GM08714 (cell line): ENCODE results near the gene CILP2.

Experiments
- H3K4me3 ChIP-seq: fragments of 200-500 bp; sonication (Bioruptor generic); 2 replicates; pipeline ENCODE4 v1.5.1; 2014; ENCODE audit warnings: mild to moderate bottlenecking, low read length, inconsistent platforms
- ZNF274 ChIP-seq: IDR thresholded peaks from 2 replicates; pipeline ENCODE4 v1.6.1; 2012; ENCODE audit warnings: mild to moderate bottlenecking, low read depth, low read length

CILP2 gene

DNA sequence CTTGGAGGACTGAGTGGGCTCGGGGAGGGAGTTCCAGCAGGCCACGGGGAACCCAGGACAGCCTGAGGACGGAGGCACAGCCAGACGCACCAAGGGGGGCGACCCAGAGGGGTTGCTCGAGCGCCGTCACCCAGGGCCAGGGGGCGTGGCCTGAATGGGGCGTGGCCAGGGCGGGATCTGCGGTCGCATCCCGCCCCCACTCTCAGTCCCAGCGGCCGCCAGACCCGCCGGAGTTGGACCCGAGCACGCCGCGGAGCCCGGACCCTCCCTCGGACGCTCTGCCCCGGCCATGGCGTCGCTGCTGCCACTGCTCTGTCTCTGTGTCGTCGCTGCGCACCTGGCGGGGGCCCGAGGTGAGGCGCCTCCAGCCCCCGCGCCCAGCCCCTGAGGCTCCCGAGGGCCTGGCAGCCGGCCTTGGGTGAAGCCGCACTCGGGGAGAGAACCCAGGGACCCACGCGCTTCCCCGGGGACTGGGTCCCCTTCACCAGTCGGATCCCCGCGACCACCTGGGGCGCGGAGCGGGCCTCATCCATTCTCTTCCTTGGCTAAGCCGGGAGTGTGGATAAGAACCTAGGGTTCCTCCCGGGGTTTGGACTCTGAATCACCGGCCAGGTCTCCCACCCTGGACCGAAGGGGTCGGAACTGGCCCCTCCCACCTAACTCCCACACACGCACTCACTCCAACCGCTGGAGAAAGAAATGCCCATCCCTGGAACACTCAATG is at the start of gene CILP2:
CILP2 (plus strand) TSS at position 205 of the 724 bp plus-strand sequence; CDS start at position 290, 85 bp downstream.
- TF ChIP-seq ZNF274 = no peak
- no peak within 1 kb of the TSS for H3K4me3 ChIP-seq

- TF ChIP-seq ZNF274 = no peak
- no peak overlapping the region for H3K4me3 ChIP-seq
Measured at GRCh38 chr19:19488875-19489690, 49.0 kb upstream of the CILP2 start.

GRCh38 chr19:19489804-19490204 is 48.3 kb upstream of the CILP2 start:
- no peak for TF ChIP-seq ZNF274
- H3K4me3 ChIP-seq = no peak overlapping the region

DNA sequence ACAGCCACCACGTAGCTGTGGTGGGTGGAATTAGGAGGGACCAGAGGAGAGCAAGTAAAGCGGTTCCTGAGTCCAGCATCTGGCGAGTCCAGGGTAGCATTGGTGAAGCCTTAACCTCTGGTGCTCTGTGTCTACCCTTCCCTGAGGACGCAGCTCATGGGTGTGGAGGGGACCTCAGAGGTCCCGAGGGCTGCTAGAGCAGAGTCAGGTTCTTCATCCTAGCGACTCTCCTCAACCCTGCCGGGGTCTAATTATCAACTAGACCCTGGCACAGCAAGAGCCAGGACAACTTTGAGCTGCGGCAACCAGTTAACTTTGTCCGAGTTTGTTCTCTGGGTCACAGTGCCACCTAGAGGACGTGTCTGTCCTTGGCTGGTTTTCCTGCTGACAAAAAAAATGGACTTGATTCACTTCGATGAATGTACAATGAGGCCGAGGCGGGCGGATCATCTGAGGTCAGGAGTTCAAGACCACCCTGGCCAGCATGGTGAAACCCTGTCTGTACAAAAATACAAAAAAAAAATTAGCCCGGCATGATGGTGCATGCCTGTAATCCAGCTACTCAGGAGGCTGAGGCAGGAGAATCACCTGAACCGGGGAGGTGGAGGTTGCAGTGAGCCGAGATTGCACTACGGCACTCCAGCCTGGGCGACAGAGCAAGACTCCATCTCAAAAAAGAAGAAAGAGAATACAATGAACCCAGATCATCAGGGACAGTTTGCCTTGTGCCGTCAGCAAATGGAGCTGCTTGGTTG is 47.7 kb upstream of the CILP2 start:
- TF ChIP-seq ZNF274 = no peak
- no peak overlapping the region for H3K4me3 ChIP-seq

GRCh38 chr19:19491321-19492025 is 46.6 kb upstream of the CILP2 start:
- H3K4me3 ChIP-seq = no peak overlapping the region
- TF ChIP-seq ZNF274 = no peak

GRCh38 chr19:19492026-19492610 is 45.9 kb upstream of the CILP2 start:
- TF ChIP-seq ZNF274 = no peak
- H3K4me3 ChIP-seq = no peak overlapping the region

DNA sequence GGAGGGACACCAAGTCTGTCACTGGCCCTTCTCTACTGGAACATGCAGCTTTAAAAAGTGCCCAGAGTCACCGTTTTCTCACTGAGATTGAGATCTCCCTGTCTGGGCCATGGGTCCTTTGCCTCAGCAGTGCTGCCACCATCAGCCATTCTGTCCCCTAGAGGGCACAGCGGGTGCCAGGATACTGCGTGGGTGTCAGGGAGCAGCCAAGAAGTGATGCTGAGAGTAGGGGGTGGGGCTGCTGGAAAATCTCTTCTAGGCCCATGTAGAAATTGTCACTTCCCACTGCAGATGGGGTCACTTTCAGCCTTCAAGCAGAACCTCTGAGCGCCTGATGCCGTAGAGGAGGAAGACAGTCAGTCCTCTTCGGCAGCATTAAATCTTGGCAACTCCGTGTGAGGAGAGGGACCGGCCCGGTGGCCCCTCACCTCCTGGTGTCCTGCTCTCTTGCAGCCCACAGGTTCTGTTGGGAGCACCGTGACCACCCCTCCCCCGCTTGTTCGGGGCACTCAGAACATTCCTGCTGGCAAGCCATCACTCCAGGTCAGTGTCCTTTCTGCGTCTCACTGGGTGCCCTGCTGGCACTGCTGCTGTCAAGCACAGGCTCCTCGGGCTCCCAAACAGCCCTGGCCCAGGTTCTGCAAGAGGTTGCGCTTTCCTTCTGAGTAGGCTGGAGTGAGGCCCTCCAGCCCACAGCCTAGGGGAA is 44.1 kb upstream of the CILP2 start:
- TF ChIP-seq ZNF274 = no peak
- no peak overlapping the region for H3K4me3 ChIP-seq

DNA sequence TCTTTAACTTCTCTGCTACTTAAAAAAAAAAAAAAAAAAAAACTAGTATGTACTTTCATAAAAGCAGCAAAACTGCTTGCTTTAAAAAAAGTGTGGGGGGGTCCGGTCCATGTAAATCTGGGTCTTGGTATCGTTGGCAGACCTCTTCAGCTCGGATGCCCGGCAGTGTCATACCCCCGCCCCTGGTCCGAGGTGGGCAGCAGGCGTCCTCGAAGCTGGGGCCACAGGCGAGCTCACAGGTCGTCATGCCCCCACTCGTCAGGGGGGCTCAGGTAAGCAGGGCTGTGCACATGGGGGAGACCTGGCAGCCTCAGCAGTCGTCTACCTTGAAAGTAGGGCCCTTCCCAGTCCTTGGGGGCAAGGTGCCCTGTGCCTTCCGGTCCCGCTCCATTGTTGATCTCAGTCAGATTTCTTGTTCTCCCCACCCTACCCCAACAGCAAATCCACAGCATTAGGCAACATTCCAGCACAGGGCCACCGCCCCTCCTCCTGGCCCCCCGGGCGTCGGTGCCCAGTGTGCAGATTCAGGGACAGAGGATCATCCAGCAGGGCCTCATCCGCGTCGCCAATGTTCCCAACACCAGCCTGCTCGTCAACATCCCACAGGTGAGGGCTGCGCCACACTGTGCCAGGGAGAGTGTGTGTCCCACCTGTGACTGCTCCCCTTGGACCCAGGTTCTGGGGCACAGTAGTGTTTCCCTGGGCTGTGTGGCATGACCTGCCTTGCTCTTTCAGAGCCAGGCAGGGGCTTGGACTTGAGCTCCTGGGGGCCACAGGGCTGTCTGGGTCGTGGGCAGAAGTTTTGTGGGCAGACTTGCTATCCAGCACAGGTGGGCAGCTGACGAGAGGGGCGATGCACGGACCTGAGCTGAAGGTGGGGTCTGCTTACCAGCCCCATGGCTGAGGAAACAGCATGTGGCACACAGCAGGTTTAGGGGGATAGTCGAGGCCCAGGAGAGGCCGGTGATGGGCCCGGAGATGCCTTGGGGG is 42.2 kb upstream of the CILP2 start:
- TF ChIP-seq ZNF274 = no peak
- H3K4me3 ChIP-seq = no peak overlapping the region

GRCh38 chr19:19498255-19498991 is 39.6 kb upstream of the CILP2 start:
- no peak for TF ChIP-seq ZNF274
- H3K4me3 ChIP-seq = no peak overlapping the region

DNA sequence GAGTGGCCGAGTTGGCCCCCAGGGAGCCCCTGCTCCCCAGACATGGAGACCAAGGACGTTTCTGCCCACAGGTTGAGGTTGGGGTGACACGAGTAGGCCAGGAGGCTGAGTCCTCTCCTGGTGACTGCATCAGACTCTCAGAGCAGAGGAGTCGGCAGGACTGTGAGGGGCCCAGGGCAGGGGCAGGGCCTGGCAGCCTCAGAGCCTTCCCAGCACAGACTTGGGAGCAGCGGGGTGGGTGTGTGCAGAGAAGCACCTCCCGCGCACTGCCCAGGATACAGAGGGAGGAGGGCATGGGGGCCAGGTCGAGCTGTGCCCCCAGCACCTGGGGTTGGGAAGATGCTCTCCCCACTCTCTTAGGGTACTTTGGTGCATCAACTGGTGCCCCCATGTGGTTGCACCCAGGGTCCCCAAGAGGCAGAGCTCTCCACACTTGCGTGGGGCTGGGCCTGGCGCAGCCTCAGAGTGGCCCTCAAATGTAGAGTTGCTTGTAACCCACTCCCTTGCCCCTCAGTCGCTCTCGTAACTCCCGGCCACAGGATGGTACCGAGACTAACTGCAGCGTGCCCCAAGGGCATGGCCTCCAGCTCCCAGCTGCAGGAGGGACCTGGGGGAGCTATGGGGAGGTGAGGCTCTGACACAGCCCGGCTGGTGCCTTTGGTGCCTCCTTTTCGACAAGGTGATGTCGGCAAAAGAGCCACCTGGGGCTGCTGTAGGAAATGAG is 38.6 kb upstream of the CILP2 start:
- no peak overlapping the region for H3K4me3 ChIP-seq
- TF ChIP-seq ZNF274 = no peak
